Gastroesophageal sphincter (tissue), 3 donors: Measurements from ENCODE around the gene SPINK9.

ENCODE experiments used
- CTCF ChIP-seq, 4 experiments: fragments of 200-600 bp in 2 of 4; fragments of 450-650 bp in 2 of 4; sonication (generic) in 1 of 4; IDR thresholded peaks; one replicate each; pipeline ENCODE4 v1.5.1; 2017 to 2019; ENCODE audit warnings: antibody characterized with exemption in 4 of 4, mild to moderate bottlenecking in 2 of 4, moderate library complexity in 2 of 4
- POLR2AphosphoS5 ChIP-seq: sonication (generic); formaldehyde crosslinking; IDR thresholded peaks from one replicate; pipeline ENCODE4 v1.6.1; 2017; ENCODE audit warnings: antibody characterized with exemption

GRCh38 chr5:148379340-148379739 lies 44.0 kb downstream of the SPINK9 start:
- TF ChIP-seq POLR2AphosphoS5 (no peak), CTCF (IDR thresholded peaks at IDR 0.05) (no peak)
